HG03159 (cell line): Measurements from ENCODE around the gene MARCHF10.

ENCODE experiments used
- ATAC-seq: cut with Tn5 transposase; IDR thresholded peaks from one replicate; pipeline ENCODE4 v1.9.1; 2021; ENCODE audit warnings: mild to moderate bottlenecking, moderate library complexity; ENCODE audit not compliant: unreplicated experiment

Gene MARCHF10

DNA sequence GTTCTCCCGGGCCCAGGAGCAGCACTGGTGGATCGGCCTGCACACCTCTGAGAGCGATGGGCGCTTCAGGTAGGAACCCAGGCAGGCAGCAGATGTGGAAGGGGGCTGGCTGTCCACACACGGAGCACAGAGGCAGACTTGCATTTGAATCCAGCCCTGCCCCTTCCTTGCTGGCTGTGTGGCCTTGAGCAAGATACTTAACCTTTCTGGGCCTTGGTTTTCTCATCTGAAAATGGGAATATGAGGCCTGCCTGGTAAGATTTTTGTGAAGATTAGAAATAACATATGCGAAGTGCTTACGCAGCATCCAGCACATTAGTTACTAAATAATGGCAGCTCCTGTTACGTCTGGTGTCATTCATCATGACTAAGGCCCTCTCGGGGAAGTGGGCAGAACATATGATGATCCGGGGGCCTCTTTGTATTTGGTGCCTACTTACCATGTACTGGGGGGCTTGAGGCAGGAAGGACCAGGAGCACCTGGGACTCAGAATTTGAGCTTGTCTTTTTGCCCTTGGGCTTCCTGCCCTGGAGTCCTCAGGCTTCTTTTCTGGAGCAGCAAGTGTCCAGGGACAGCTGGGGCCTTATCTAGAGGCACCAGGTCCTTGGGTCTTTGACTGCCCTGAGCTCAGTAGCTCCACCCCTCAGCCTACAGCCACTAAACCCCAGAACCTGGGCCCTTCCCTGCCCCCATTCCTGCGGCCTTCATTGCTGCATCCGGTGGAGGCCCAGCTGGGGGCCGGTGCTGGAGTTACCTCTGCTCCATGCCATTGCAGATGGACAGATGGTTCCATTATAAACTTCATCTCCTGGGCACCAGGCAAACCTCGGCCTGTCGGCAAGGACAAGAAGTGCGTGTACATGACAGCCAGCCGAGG, 126.8 kb downstream of the MARCHF10 start:
- no peak for ATAC-seq

- ATAC-seq: no peak
These were observed 127.5 kb downstream of the MARCHF10 start for GRCh38 chr17:62680541-62681052.

DNA sequence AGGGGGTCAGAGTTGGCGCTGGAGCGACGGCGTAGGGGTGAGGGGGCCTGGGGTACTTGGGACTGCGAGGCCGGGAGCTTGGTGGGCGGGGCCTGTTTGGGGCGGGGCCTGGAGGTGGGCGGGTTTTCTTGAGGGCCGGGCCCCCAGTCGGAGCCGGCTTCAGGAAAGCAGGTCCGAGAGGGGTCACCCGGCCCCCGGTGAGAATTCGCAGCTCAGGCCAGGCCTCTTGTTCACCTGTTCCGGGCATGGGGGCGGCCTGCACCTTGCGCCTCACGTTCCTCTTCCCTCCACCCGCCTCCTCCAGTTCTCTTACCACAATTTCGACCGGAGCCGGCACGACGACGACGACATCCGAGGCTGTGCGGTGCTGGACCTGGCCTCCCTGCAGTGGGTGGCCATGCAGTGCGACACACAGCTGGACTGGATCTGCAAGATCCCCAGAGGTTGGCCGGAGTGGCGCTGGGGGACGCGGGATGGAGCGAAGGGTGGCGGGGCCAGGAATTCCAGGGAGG, 128.2 kb downstream of the MARCHF10 start:
- ATAC-seq: no peak

- ATAC-seq: no peak
These were observed 129.7 kb downstream of the MARCHF10 start for GRCh38 chr17:62678214-62678919.

GRCh38 chr17:62676952-62677596, 131.0 kb downstream of the MARCHF10 start:
- ATAC-seq: no peak

DNA sequence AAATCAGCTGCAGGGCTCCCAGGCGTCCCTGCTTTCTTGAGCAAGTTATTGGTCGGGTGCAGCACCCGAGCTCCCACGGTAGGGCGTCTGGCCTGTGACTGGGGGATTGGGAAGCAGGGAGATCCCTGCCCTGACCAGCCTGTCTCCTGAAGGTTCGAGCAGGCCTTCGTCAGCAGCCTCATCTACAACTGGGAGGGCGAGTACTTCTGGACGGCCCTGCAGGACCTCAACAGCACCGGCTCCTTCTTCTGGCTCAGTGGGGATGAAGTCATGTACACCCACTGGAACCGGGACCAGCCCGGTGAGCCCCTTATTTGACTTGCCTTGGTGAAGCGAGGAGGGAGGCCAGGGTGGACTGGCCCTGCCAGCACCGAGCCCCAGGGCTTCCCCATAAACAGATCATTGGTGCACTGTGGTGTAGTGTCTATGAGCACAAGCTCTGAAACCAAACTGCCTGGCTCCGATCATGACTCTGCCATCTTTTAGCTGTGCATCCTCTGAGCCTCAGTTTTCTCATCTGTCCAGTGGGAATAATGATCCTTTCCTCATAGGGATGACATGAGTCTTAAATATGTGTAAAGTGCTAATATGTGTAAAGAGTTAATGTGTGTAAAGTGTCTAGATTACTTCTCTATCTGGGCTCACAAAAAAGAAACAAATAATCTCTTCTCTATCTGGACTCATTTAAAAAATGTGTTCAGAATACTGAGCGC, 131.7 kb downstream of the MARCHF10 start:
- ATAC-seq: no peak

DNA sequence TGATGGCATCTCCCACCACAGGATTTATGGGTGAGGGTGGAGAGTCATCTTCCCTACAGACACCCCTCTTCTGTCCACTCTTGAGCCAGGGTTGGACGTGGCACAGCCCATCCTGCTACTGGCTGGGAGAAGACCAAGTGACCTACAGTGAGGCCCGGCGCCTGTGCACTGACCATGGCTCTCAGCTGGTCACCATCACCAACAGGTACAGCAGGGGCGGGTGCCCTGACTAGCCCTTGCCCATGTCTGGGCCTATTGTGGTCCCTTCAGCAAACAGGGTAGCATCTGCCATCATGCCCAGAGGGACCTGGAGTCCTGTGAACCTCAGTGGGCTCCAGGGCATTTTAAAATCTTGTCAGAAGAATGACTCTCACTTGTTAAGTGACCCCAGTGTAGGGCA, 132.4 kb downstream of the MARCHF10 start:
- no peak for ATAC-seq

- no peak for ATAC-seq
These were observed 132.9 kb downstream of the MARCHF10 start for GRCh38 chr17:62675260-62675659.

DNA sequence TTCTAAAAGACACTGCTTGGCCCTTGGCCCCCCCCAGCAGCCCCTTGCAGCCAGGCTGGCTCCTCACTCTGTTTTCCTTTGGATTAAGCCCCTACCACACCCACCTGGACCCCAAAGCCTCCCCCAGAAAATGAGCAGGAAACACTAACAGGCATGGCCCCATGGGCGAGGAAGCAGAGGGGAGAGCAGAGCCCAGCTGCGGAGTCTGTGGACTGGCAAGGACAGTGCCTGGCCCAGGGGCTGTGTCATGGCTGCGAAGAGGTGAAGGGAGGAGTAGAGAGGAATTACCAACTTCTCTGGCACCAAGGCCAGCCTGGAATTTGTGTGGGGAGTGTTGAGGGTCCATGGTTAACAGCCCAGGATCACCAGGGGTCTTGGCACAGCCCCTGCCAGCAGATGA, 133.3 kb downstream of the MARCHF10 start:
- no peak for ATAC-seq

DNA sequence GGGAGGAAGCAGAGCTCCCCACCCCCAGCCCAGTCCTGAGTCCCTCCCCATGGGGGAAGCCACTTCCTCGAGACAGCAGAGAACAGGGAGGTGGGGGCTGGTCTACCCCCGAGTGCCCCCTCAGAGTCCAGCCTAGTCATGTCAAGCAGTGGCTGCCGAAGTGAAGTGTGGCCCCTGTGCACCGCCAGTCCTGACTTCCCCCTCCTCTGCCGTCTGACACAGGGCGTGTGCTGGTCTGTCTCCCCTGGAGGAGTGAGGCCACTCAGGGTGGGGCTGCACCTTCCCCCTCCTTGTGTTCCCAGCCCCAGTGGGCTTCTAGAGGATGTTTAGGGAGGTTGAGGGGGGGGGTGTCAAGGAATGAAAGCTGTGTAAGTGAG, 133.8 kb downstream of the MARCHF10 start:
- no peak for ATAC-seq

DNA sequence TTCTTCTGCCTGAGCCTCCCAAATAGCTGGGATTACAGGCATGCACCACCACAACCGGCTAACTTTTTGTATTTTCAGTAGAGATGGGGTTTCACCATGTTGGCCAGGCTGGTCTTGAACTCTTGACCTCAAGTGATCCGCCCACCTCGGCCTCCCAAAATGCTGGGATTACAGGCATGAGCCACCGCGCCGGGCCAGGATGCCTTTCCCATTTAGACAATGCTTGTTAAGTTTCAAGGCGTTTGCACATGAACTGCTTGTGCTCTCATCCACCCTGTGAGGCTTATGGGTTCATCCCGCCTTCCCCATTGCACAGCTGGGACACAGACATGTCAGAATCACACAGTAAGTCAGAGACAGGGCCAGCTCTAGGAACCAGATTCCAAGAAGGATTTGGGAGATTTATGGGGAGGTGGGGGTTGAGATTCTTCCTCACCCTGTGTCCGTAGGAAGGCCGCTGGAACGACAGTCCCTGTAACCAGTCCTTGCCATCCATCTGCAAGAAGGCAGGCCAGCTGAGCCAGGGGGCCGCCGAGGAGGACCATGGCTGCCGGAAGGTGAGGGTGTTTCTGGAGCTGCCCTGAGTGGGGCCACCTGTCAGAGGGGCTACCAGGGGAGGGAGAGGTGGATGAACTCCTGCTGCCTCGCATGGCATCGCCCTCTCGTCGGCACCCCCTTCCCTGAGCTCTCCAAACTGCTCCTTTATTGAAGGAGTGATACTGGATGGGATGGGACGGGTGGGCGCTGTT, 134.3 kb downstream of the MARCHF10 start:
- ATAC-seq: no peak

DNA sequence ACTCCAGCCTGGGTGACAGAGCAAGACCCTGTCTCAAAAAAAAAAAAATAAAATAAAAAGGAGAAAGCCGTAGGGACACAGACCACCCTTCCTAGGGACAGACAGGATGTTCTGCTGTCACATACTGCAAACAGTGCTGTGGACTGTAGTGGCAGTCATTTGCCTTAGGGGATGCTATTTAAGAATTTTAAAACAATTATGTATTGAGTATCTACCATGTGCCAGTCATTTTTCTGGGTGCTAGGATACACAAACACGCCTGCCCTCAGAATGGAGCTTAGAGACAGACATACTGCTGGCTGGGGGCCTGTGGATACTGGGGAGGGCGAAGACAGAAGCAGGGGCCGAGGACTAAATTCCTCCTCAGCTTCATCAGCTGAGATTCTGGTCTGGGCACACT, 135.2 kb downstream of the MARCHF10 start:
- no peak for ATAC-seq

DNA sequence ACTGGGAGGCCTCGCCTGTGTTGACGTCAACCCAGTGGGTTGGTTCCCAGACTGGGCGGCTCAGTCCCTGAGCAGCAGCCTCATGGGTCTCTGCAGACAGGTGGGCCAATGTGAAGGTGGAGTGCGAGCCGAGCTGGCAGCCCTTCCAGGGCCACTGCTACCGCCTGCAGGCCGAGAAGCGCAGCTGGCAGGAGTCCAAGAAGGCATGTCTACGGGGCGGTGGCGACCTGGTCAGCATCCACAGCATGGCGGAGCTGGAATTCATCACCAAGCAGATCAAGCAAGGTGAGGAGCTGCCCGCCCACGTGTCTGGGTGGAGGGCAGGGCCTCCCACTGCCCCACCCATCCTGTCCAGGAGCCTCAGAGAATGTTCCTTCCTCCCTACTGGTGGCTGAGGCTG, 136.6 kb downstream of the MARCHF10 start:
- ATAC-seq: no peak

- ATAC-seq: no peak
These were observed 137.8 kb downstream of the MARCHF10 start for GRCh38 chr17:62670202-62670821.

DNA sequence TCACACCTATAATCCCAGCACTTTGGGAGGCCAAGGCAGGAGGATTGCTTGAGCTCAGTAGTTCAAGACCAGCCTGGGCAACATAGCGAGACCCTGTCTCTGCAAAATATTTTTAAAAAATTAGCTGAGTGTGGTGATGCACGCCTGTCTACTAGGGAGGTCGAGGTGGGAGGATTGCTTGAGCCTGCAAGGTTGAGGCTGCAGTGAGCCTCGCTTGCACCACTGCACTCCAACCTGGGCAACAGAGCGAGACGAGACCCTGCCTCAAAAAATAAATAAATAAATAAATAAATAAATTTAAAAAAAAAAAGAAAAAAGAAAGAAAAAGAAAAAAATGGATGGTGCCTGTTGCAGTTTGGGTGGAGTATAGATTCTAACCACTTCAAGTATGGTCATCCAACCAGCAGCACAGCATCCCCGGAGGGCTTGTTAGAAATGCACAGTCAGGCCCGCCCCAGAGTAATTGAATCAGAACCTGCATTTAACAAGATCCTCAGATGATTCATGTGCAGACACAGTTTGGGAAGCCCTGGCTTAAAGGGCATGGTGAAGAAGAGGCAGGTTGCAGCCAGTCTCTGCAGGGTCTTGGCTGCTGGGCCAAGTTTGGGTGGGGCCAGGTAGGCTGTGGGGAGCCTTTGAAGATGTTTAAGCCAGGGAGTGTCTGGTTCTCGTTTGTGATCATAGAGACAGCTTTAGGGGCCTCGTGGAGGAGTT, 139.9 kb downstream of the MARCHF10 start:
- ATAC-seq: no peak

DNA sequence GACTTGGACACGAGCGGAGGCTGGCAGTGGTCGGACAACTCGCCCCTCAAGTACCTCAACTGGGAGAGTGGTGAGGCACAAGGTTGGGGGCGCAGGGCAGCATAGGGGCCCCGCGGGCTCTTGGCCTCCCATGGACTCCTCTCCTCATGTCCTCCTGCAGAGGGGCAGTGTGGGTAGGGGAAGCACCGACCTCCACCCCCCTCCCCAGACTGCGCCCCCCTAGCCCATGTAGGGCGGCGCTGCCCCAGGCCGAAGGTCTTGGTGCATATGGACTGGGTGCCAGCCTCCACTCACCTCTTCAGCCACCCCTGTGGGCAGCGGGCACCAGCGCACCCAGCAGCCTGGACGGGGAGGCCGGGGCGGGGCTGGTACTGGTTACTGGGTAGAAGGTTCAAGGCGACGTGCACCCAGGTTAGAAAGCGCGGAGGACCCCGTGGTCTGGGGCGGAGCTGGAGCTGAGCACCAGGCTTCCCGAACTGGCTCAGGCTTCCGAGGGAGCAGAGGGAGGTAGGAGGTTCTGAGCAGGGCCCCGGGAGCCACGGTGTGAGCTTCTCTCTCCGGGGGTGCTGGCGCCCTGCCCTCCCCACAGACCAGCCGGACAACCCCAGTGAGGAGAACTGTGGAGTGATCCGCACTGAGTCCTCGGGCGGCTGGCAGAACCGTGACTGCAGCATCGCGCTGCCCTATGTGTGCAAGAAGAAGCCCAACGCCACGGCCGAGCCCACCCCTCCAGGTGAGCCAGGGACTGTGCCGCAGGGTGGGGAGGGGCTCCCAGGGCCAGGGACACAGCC, 141.1 kb downstream of the MARCHF10 start:
- no peak for ATAC-seq

DNA sequence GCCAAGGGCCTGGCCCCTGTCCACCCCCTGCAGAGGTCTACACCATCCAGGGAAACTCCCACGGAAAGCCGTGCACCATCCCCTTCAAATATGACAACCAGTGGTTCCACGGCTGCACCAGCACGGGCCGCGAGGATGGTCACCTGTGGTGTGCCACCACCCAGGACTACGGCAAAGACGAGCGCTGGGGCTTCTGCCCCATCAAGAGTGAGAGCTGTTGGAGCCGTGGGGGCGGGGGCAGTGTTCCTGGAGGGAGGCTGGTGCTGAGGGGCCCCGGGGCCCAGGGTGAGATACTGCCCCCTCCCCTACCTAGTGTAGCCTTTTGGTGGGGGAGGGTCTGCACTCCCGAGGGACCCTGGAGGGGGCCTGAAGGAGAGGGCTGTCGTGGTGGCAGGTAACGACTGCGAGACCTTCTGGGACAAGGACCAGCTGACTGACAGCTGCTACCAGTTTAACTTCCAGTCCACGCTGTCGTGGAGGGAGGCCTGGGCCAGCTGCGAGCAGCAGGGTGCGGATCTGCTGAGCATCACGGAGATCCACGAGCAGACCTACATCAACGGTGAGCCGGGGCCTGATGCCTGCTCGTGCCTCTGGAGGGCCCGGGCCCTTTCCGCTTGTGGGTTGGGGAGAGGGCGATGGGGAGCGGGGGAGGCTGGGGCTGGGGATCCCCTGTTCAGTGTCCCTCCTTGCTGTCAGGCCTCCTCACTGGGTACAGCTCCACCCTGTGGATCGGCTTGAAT, 141.9 kb downstream of the MARCHF10 start:
- no peak for ATAC-seq
